Cardiac muscle cell (in vitro differentiated cells and primary cell): ENCODE data around the gene TNFRSF25. TPM values are rescaled to one million over a fixed set of nuclear protein-coding genes. Genes with fewer than 3 reads are reported as not detected.

ENCODE experiments used
- DNase-seq, 2 donors: peaks; one replicate each; pipeline versions ENCODE4 v3.0.0 to v3.0.0-alpha.2; 2010 to 2017; ENCODE audit warnings: low read depth in 1 of 2, low spot score in 1 of 2
- H3K27ac ChIP-seq: fragments of 200-600 bp; sonication (generic); 2 replicates; pipeline ENCODE4 v1.5.1; 2016
- H3K27me3 ChIP-seq: fragments of 200-600 bp; sonication (generic); 2 replicates; pipeline ENCODE4 v1.6.0; 2016; ENCODE audit warnings: control low read depth
- H3K36me3 ChIP-seq: fragments of 200-600 bp; sonication (generic); 2 replicates; pipeline ENCODE4 v1.5.1; 2016; ENCODE audit warnings: control low read depth
- H3K4me1 ChIP-seq: fragments of 200-600 bp; sonication (generic); 2 replicates; pipeline ENCODE4 v1.8.1; 2017; ENCODE audit warnings: low read depth, mild to moderate bottlenecking, mixed run types
- H3K4me3 ChIP-seq: fragments of 200-600 bp; sonication (generic); 2 replicates; pipeline ENCODE4 v1.5.1; 2016; ENCODE audit warnings: mild to moderate bottlenecking
- H3K9me3 ChIP-seq: fragments of 200-600 bp; sonication (generic); 2 replicates; pipeline ENCODE4 v1.5.1; 2017; ENCODE audit warnings: low read depth, mild to moderate bottlenecking, control low read depth
- CTCF ChIP-seq: IDR thresholded peaks from 2 replicates; pipeline ENCODE4 v1.5.1; 2012; ENCODE audit warnings: low read depth, mild to moderate bottlenecking, low read length
- polyA plus RNA-seq: library from polyadenylated mRNA; unstranded; fragments of >200 nt; fragmentation: Nextera tagmentation; extraction: Ambion mirVana; gene quantifications from 2 replicates; pipeline ENCODE4 v1.2.1, GENCODE V29; 2016
- total RNA-seq: library from RNA; depleted of rRNA; stranded (reverse); fragments of >200 nt; gene quantifications from 2 replicates; pipeline ENCODE4 v1.2.3, GENCODE V29; 2016

Gene TNFRSF25
- total and polyA plus RNA-seq, 2 experiments from 2014 or later, result 11.8 to 31.4 TPM

GRCh38 chr1:6419397-6419803 is 46.6 kb downstream of the TNFRSF25 start:
- no peaks in the 10 kb centered on the region for H3K36me3 ChIP-seq
- no peak for DNase-seq
- no peaks in the 10 kb centered on the region for H3K9me3 ChIP-seq
- no peak for TF ChIP-seq CTCF
- peaks cover 2% of the 10 kb centered on the region for H3K4me1 ChIP-seq
- peaks cover 100% of the 10 kb centered on the region for H3K27me3 ChIP-seq
- no peak overlapping the region for H3K27ac ChIP-seq
- H3K4me3 ChIP-seq, result peak overlapping the region; percentile 20

- no peak for TF ChIP-seq CTCF
- DNase-seq, result no peak
- H3K27ac ChIP-seq, result no peak overlapping the region
- H3K4me1 ChIP-seq, result peaks cover 2% of the 10 kb centered on the region
- H3K9me3 ChIP-seq, result no peaks in the 10 kb centered on the region
- H3K36me3 ChIP-seq, result no peaks in the 10 kb centered on the region
- H3K4me3 ChIP-seq, result no peak overlapping the region
- peaks cover 99% of the 10 kb centered on the region for H3K27me3 ChIP-seq
Observed at GRCh38 chr1:6418668-6419396, 47.1 kb downstream of the TNFRSF25 start.

GRCh38 chr1:6417961-6418667 is 47.9 kb downstream of the TNFRSF25 start:
- H3K4me1 ChIP-seq, result peaks cover 2% of the 10 kb centered on the region
- no peak for TF ChIP-seq CTCF
- H3K9me3 ChIP-seq, result no peaks in the 10 kb centered on the region
- H3K27me3 ChIP-seq, result peaks cover 99% of the 10 kb centered on the region
- H3K27ac ChIP-seq, result no peak overlapping the region
- DNase-seq, result no peak
- no peaks in the 10 kb centered on the region for H3K36me3 ChIP-seq
- H3K4me3 ChIP-seq, result no peak overlapping the region

GRCh38 chr1:6416906-6417305 is 49.1 kb downstream of the TNFRSF25 start:
- H3K27ac ChIP-seq, result no peak overlapping the region
- no peak for TF ChIP-seq CTCF
- H3K4me3 ChIP-seq, result no peak overlapping the region
- H3K27me3 ChIP-seq, result peaks cover 96% of the 10 kb centered on the region
- DNase-seq, result no peak
- H3K4me1 ChIP-seq, result peaks cover 2% of the 10 kb centered on the region
- H3K36me3 ChIP-seq, result no peaks in the 10 kb centered on the region
- H3K9me3 ChIP-seq, result no peaks in the 10 kb centered on the region

GRCh38 chr1:6416295-6416656 is 49.7 kb downstream of the TNFRSF25 start:
- H3K4me1 ChIP-seq, result peaks cover 2% of the 10 kb centered on the region
- H3K27ac ChIP-seq, result no peak overlapping the region
- H3K4me3 ChIP-seq, result no peak overlapping the region
- no peak for DNase-seq
- H3K36me3 ChIP-seq, result no peaks in the 10 kb centered on the region
- no peaks in the 10 kb centered on the region for H3K9me3 ChIP-seq
- no peak for TF ChIP-seq CTCF
- H3K27me3 ChIP-seq, result peaks cover 96% of the 10 kb centered on the region
